Measurements from ENCODE around the gene SFT2D1.

The SFT2D1 gene

GRCh38 chr6:166369782-166370181, 27.4 kb upstream of the SFT2D1 start:
- no peak for DNase-seq
- Histone ChIP-seq H3K14ac (ENCODE audit: low read length) (no peak overlapping the region), H2BK5ac (ENCODE audit: low read depth, low read length, poor library complexity) (no peak overlapping the region), H2BK120ac (ENCODE audit: insufficient read depth, low read length, poor library complexity) (no peak overlapping the region), H3K36me3 (ENCODE audit: control insufficient read depth in 1 of 2, insufficient read depth in 2 of 2, low read length in 2 of 2) (no peaks in the 10 kb centered on the region), H3K79me2 (ENCODE audit: control insufficient read depth, insufficient read depth, low read length, poor library complexity) (no peaks in the 10 kb centered on the region), H3K9ac (ENCODE audit: low read length) (no peak overlapping the region), H3K27ac (ENCODE audit: low read depth, low read length) (no peak overlapping the region), H3K27me3 (ENCODE audit: insufficient read depth, low read length) (no peaks in the 10 kb centered on the region), H3K18ac (ENCODE audit: low read length) (no peak overlapping the region), H2AFZ (ENCODE audit: insufficient read depth, low read length, poor library complexity) (peak overlapping the region; percentile 83), H3K4me3 (ENCODE audit: low read depth, low read length) (no peak overlapping the region), H4K8ac (ENCODE audit: low read depth, low read length) (no peak overlapping the region), H3K4ac (ENCODE audit: low read depth, low read length) (no peak overlapping the region), H2AK5ac (ENCODE audit: low read length) (no peak overlapping the region), H3K9me3 (ENCODE audit: insufficient read depth, low read depth, low read length) (no peaks in the 10 kb centered on the region), H3K23ac (ENCODE audit: low read length) (no peak overlapping the region), H3K4me2 (ENCODE audit: low read length) (no peak overlapping the region), H4K12ac (ENCODE audit: low read depth, low read length) (no peak overlapping the region), H3K79me1 (ENCODE audit: low read length) (no peaks in the 10 kb centered on the region), H4K91ac (ENCODE audit: low read depth, low read length) (no peak overlapping the region), H3K4me1 (ENCODE audit: control insufficient read depth in 1 of 2, insufficient read depth in 2 of 2, low read length in 2 of 2) (no peaks in the 10 kb centered on the region), H2BK12ac (ENCODE audit: low read length) (no peak overlapping the region)
- WGBS (ENCODE audit: extremely low coverage, insufficient coverage, insufficient read length), result no CpG with 5 or more reads among the region's 3 CpGs

- no peak overlapping the region for H3K18ac ChIP-seq (ENCODE audit: low read length)
- no peak overlapping the region for H3K14ac ChIP-seq (ENCODE audit: low read length)
- H2AFZ ChIP-seq (ENCODE audit: insufficient read depth, low read length, poor library complexity), result no peak overlapping the region
- H4K8ac ChIP-seq (ENCODE audit: low read depth, low read length), result no peak overlapping the region
- H3K4ac ChIP-seq (ENCODE audit: low read depth, low read length), result no peak overlapping the region
- no CpG with 5 or more reads among the region's 3 CpGs for WGBS (ENCODE audit: extremely low coverage, insufficient coverage, insufficient read length)
- peaks cover 1% of the 10 kb centered on the region for H3K9me3 ChIP-seq (ENCODE audit: insufficient read depth, low read depth, low read length)
- H4K91ac ChIP-seq (ENCODE audit: low read depth, low read length), result no peak overlapping the region
- no peak overlapping the region for H2BK5ac ChIP-seq (ENCODE audit: low read depth, low read length, poor library complexity)
- no peaks in the 10 kb centered on the region for H3K79me1 ChIP-seq (ENCODE audit: low read length)
- H3K27me3 ChIP-seq (ENCODE audit: insufficient read depth, low read length), result no peaks in the 10 kb centered on the region
- DNase-seq, result no peak
- H3K9ac ChIP-seq (ENCODE audit: low read length), result no peak overlapping the region
- H3K27ac ChIP-seq (ENCODE audit: low read depth, low read length), result no peak overlapping the region
- H3K4me1 ChIP-seq (ENCODE audit: control insufficient read depth in 1 of 2, insufficient read depth in 2 of 2, low read length in 2 of 2), result no peaks in the 10 kb centered on the region
- H2AK5ac ChIP-seq (ENCODE audit: low read length), result no peak overlapping the region
- no peak overlapping the region for H4K12ac ChIP-seq (ENCODE audit: low read depth, low read length)
- peaks cover 0 to 4% of the 10 kb centered on the region in 2 experiments for H3K36me3 ChIP-seq (ENCODE audit: control insufficient read depth in 1 of 2, insufficient read depth in 2 of 2, low read length in 2 of 2)
- H3K4me3 ChIP-seq (ENCODE audit: low read depth, low read length), result no peak overlapping the region
- H2BK12ac ChIP-seq (ENCODE audit: low read length), result no peak overlapping the region
- no peak overlapping the region for H3K23ac ChIP-seq (ENCODE audit: low read length)
- H3K4me2 ChIP-seq (ENCODE audit: low read length), result no peak overlapping the region
- no peaks in the 10 kb centered on the region for H3K79me2 ChIP-seq (ENCODE audit: control insufficient read depth, insufficient read depth, low read length, poor library complexity)
- no peak overlapping the region for H2BK120ac ChIP-seq (ENCODE audit: insufficient read depth, low read length, poor library complexity)
Measured at GRCh38 chr6:166366921-166367320, 24.6 kb upstream of the SFT2D1 start.

GRCh38 chr6:166365806-166366205, 23.5 kb upstream of the SFT2D1 start:
- Histone ChIP-seq H3K9ac (ENCODE audit: low read length) (no peak overlapping the region), H3K4ac (ENCODE audit: low read depth, low read length) (no peak overlapping the region), H3K27ac (ENCODE audit: low read depth, low read length) (no peak overlapping the region), H3K27me3 (ENCODE audit: insufficient read depth, low read length) (no peaks in the 10 kb centered on the region), H3K23ac (ENCODE audit: low read length) (no peak overlapping the region), H3K36me3 (ENCODE audit: control insufficient read depth in 1 of 2, insufficient read depth in 2 of 2, low read length in 2 of 2) (peaks cover 0 to 4% of the 10 kb centered on the region in 2 experiments), H2BK12ac (ENCODE audit: low read length) (no peak overlapping the region), H2AK5ac (ENCODE audit: low read length) (no peak overlapping the region), H4K12ac (ENCODE audit: low read depth, low read length) (no peak overlapping the region), H3K4me1 (ENCODE audit: control insufficient read depth in 1 of 2, insufficient read depth in 2 of 2, low read length in 2 of 2) (peaks cover 0 to 2% of the 10 kb centered on the region in 2 experiments), H3K4me2 (ENCODE audit: low read length) (no peak overlapping the region), H2AFZ (ENCODE audit: insufficient read depth, low read length, poor library complexity) (no peak overlapping the region), H2BK5ac (ENCODE audit: low read depth, low read length, poor library complexity) (no peak overlapping the region), H3K14ac (ENCODE audit: low read length) (no peak overlapping the region), H3K79me1 (ENCODE audit: low read length) (no peaks in the 10 kb centered on the region), H3K18ac (ENCODE audit: low read length) (no peak overlapping the region), H3K9me3 (ENCODE audit: insufficient read depth, low read depth, low read length) (peaks cover 1% of the 10 kb centered on the region), H3K79me2 (ENCODE audit: control insufficient read depth, insufficient read depth, low read length, poor library complexity) (no peaks in the 10 kb centered on the region), H2BK120ac (ENCODE audit: insufficient read depth, low read length, poor library complexity) (no peak overlapping the region), H4K91ac (ENCODE audit: low read depth, low read length) (no peak overlapping the region), H4K8ac (ENCODE audit: low read depth, low read length) (no peak overlapping the region), H3K4me3 (ENCODE audit: low read depth, low read length) (no peak overlapping the region)
- no peak for DNase-seq
- no CpG with 5 or more reads among the region's 6 CpGs for WGBS (ENCODE audit: extremely low coverage, insufficient coverage, insufficient read length)

GRCh38 chr6:166365221-166365620, 22.9 kb upstream of the SFT2D1 start:
- Histone ChIP-seq H3K14ac (ENCODE audit: low read length) (no peak overlapping the region), H4K91ac (ENCODE audit: low read depth, low read length) (no peak overlapping the region), H3K4me2 (ENCODE audit: low read length) (no peak overlapping the region), H2BK12ac (ENCODE audit: low read length) (no peak overlapping the region), H3K27ac (ENCODE audit: low read depth, low read length) (no peak overlapping the region), H3K4me3 (ENCODE audit: low read depth, low read length) (no peak overlapping the region), H2BK120ac (ENCODE audit: insufficient read depth, low read length, poor library complexity) (no peak overlapping the region), H3K4me1 (ENCODE audit: control insufficient read depth in 1 of 2, insufficient read depth in 2 of 2, low read length in 2 of 2) (peaks cover 2 to 4% of the 10 kb centered on the region in 2 experiments), H3K18ac (ENCODE audit: low read length) (no peak overlapping the region), H3K9ac (ENCODE audit: low read length) (no peak overlapping the region), H4K8ac (ENCODE audit: low read depth, low read length) (no peak overlapping the region), H3K9me3 (ENCODE audit: insufficient read depth, low read depth, low read length) (peaks cover 1% of the 10 kb centered on the region), H2AFZ (ENCODE audit: insufficient read depth, low read length, poor library complexity) (no peak overlapping the region), H3K36me3 (ENCODE audit: control insufficient read depth in 1 of 2, insufficient read depth in 2 of 2, low read length in 2 of 2) (peaks cover 0 to 4% of the 10 kb centered on the region in 2 experiments), H3K23ac (ENCODE audit: low read length) (no peak overlapping the region), H3K79me2 (ENCODE audit: control insufficient read depth, insufficient read depth, low read length, poor library complexity) (no peaks in the 10 kb centered on the region), H3K4ac (ENCODE audit: low read depth, low read length) (no peak overlapping the region), H4K12ac (ENCODE audit: low read depth, low read length) (no peak overlapping the region), H2BK5ac (ENCODE audit: low read depth, low read length, poor library complexity) (no peak overlapping the region), H3K79me1 (ENCODE audit: low read length) (no peaks in the 10 kb centered on the region), H3K27me3 (ENCODE audit: insufficient read depth, low read length) (no peaks in the 10 kb centered on the region), H2AK5ac (ENCODE audit: low read length) (no peak overlapping the region)
- WGBS (ENCODE audit: extremely low coverage, insufficient coverage, insufficient read length), result no CpG with 5 or more reads among the region's 2 CpGs
- DNase-seq, result no peak
